ENCODE data around the gene PSMA5.

GRCh38 chr1:109399326-109399957 is 26.8 kb downstream of the PSMA5 start:
- TF ChIP-seq MAX (IDR thresholded peaks at IDR 0.05): no peak
- no peak for TF ChIP-seq EP300 (IDR thresholded peaks at IDR 0.05)
- TF ChIP-seq POLR2A (IDR thresholded peaks at IDR 0.05; ENCODE audit: low read length): no peak
- TF ChIP-seq HOXA7 (CRISPR knock-in tag; IDR thresholded peaks at IDR 0.05): no peak
- peak; percentile 73 to 79 for TF ChIP-seq RAD21 (conservative IDR thresholded peaks at IDR 0.05 in 1 of 2, IDR thresholded peaks at IDR 0.05 in 1 of 2)
- peak; percentile 74 for TF ChIP-seq CTCF (IDR thresholded peaks at IDR 0.05)
- no peak for TF ChIP-seq CHD2 (IDR thresholded peaks at IDR 0.05; ENCODE audit: low read length, partially characterized antibody)
- peak; percentile 76 for TF ChIP-seq SMC3 (IDR thresholded peaks at IDR 0.05)
- no peak for TF ChIP-seq RNF2 (IDR thresholded peaks at IDR 0.05; ENCODE audit: borderline replicate concordance, low read depth)
- TF ChIP-seq BHLHE40 (IDR thresholded peaks at IDR 0.05; ENCODE audit: low read depth, low read length): no peak
- no peak for TF ChIP-seq JUN (IDR thresholded peaks at IDR 0.05)
